Smooth muscle cell (in vitro differentiated cells): Measurements from ENCODE around the gene TAC4. TPM values are rescaled to one million over a fixed set of nuclear protein-coding genes. Genes with fewer than 3 reads are reported as not detected.

ENCODE experiments used
- DNase-seq: peaks from one replicate; lab custom pipeline; 2025; ENCODE audit not compliant: unreplicated experiment; lab: John Stamatoyannopoulos, UW
- H2AFZ ChIP-seq: fragments of 200-600 bp; sonication (generic); 2 replicates; pipeline ENCODE4 v1.6.0; 2016; ENCODE audit warnings: antibody characterized with exemption, low read depth, mild to moderate bottlenecking
- H3F3A ChIP-seq: fragments of 200-600 bp; sonication (generic); 2 replicates; pipeline ENCODE4 v1.6.0; 2017; ENCODE audit warnings: antibody characterized with exemption, low read depth
- H3K27ac ChIP-seq: fragments of 200-600 bp; sonication (generic); 2 replicates; pipeline ENCODE4 v1.5.1; 2016; ENCODE audit warnings: low read depth, mild to moderate bottlenecking
- H3K27me3 ChIP-seq: fragments of 200-600 bp; sonication (generic); 2 replicates; pipeline ENCODE4 v1.6.1; 2016; ENCODE audit warnings: low read depth, mild to moderate bottlenecking
- H3K36me3 ChIP-seq: fragments of 200-600 bp; sonication (generic); 2 replicates; pipeline ENCODE4 v1.5.1; 2016; ENCODE audit warnings: low read depth
- H3K4me1 ChIP-seq: fragments of 200-600 bp; sonication (generic); 2 replicates; pipeline ENCODE4 v1.5.1; 2016; ENCODE audit warnings: low read depth
- H3K4me2 ChIP-seq: fragments of 200-600 bp; sonication (generic); 2 replicates; pipeline ENCODE4 v1.6.0; 2016; ENCODE audit warnings: mild to moderate bottlenecking
- H3K4me3 ChIP-seq: fragments of 200-600 bp; sonication (generic); 2 replicates; pipeline ENCODE4 v1.5.1; 2016; ENCODE audit warnings: mild to moderate bottlenecking
- H3K79me2 ChIP-seq: fragments of 200-600 bp; sonication (generic); 2 replicates; pipeline ENCODE4 v1.6.0; 2016; ENCODE audit warnings: low read depth, mild to moderate bottlenecking
- H3K9ac ChIP-seq: fragments of 200-600 bp; sonication (generic); 2 replicates; pipeline ENCODE4 v1.6.0; 2016; ENCODE audit warnings: low read depth
- H3K9me3 ChIP-seq: fragments of 200-600 bp; sonication (generic); replicated peaks from 2 replicates; pipeline ENCODE4 v1.5.1; 2016; ENCODE audit warnings: low read depth
- H4K20me1 ChIP-seq: fragments of 200-600 bp; sonication (generic); 2 replicates; pipeline ENCODE4 v1.6.0; 2016; ENCODE audit warnings: low read depth
- CTCF ChIP-seq: fragments of 200-600 bp; sonication (generic); IDR thresholded peaks from 2 replicates; pipeline ENCODE4 v1.5.1; 2017; ENCODE audit warnings: borderline replicate concordance, mild to moderate bottlenecking, antibody characterized with exemption; ENCODE audit not compliant: insufficient read depth, poor library complexity, severe bottlenecking
- WGBS: methylation state at CpG from one replicate; pipeline ENCODE4 v1.1.7; 2016; ENCODE audit warnings: low lambda C conversion rate; 5-methylcytosine and 5-hydroxymethylcytosine counted together
- polyA plus RNA-seq: library from polyadenylated mRNA; unstranded; fragments of >200 nt; fragmentation: Nextera tagmentation; extraction: Ambion mirVana; gene quantifications from 2 replicates; pipeline ENCODE4 v1.2.1, GENCODE V29; 2016
- total RNA-seq: library from RNA; depleted of rRNA; stranded (reverse); fragments of >200 nt; gene quantifications from 2 replicates; pipeline ENCODE4 v1.2.3, GENCODE V29; 2014

The TAC4 gene
- total and polyA plus RNA-seq, 2 experiments from 2014 or later = not detected

DNA sequence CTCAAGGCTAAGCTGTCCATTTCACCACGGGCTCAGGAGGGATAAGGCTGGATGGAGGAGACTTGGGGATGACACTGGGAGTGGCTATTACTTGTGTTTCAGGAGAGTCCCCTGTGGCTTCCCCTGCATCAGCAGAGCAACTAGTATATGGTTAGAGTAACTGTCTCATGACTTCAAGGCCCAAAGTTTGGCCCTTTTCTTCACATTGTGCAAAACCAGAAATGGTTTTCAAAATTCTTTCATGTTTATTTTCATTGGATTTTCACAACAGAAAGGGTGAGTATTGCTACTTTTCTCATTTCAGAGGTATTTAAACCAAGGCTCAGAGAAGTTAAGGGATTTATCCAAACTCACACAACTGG, 18.1 kb upstream of the TAC4 start:
- H3K4me3 ChIP-seq = no peak overlapping the region
- 4% methylated on average over 1 of the region's 1 CpG for WGBS
- no peak for DNase-seq
- no peak overlapping the region for H3K9ac ChIP-seq
- H3K4me1 ChIP-seq = peaks cover 20% of the 10 kb centered on the region
- H3K27ac ChIP-seq = no peak overlapping the region
- H3K79me2 ChIP-seq = no peaks in the 10 kb centered on the region
- H3F3A ChIP-seq = no peaks in the 10 kb centered on the region
- no peak overlapping the region for H2AFZ ChIP-seq
- H3K36me3 ChIP-seq = no peaks in the 10 kb centered on the region
- H4K20me1 ChIP-seq = no peaks in the 10 kb centered on the region
- no peak for TF ChIP-seq CTCF
- no peaks in the 10 kb centered on the region for H3K27me3 ChIP-seq
- no peaks in the 10 kb centered on the region for H3K9me3 ChIP-seq
- H3K4me2 ChIP-seq = peak overlapping the region; percentile 44

DNA sequence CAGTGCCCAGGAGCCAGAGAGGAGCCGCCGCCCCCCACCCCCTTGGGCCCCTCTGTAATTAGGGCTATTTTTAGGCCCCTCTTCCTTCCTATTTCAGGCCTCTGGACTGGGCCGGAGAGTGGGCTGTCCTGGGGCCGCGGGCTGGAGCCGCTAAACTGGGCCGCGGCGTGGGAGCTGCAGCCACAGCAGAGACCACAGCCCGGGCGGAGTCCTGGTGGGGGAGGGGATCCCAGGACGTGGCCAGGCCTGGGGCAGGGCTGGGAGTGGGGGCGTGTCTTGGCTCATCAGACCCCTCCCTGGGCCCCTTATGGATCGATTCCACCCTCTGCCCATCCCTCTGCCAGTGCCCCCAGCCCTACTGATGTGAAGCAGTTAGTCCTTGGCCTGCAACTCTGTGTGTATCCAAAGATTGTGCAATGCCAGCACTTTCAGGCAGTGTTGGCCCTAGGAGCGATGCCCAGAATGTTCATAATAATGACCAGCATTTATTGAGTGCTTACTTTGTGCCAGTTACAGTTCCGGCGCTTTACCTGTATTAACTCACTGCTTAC, 15.0 kb upstream of the TAC4 start:
- no peak for DNase-seq
- Histone ChIP-seq H3K4me3 (no peak overlapping the region), H3K9ac (no peak overlapping the region), H3K4me1 (peaks cover 20% of the 10 kb centered on the region), H3K36me3 (no peaks in the 10 kb centered on the region), H3F3A (no peaks in the 10 kb centered on the region), H3K4me2 (no peak overlapping the region), H3K27me3 (no peaks in the 10 kb centered on the region), H4K20me1 (no peaks in the 10 kb centered on the region), H3K27ac (no peak overlapping the region), H3K9me3 (no peaks in the 10 kb centered on the region), H2AFZ (no peak overlapping the region), H3K79me2 (no peaks in the 10 kb centered on the region)
- 43% methylated on average over 14 of the region's 17 CpGs for WGBS
- no peak for TF ChIP-seq CTCF

- no peaks in the 10 kb centered on the region for H3K27me3 ChIP-seq
- no peaks in the 10 kb centered on the region for H3F3A ChIP-seq
- no peaks in the 10 kb centered on the region for H3K36me3 ChIP-seq
- H3K9ac ChIP-seq = no peak overlapping the region
- peak; percentile 91 for TF ChIP-seq CTCF
- no peaks in the 10 kb centered on the region for H3K79me2 ChIP-seq
- no peak overlapping the region for H3K27ac ChIP-seq
- DNase-seq = no peak
- H4K20me1 ChIP-seq = no peaks in the 10 kb centered on the region
- no peaks in the 10 kb centered on the region for H3K9me3 ChIP-seq
- 33% methylated on average over 16 of the region's 16 CpGs for WGBS
- no peak overlapping the region for H2AFZ ChIP-seq
- peak overlapping the region; percentile 39 for H3K4me2 ChIP-seq
- H3K4me3 ChIP-seq = no peak overlapping the region
- peaks cover 17% of the 10 kb centered on the region for H3K4me1 ChIP-seq
These were observed 13.4 kb upstream of the TAC4 start for GRCh38 chr17:49861150-49861884.
